Upper lobe of left lung (tissue), 6 donors: ENCODE data around the gene ROCK2. TPM values are rescaled to one million over a fixed set of nuclear protein-coding genes. Genes with fewer than 3 reads are reported as not detected.

ENCODE experiments used
- ATAC-seq, 2 donors: fragments of 200-7000 bp; cut with Tn5 transposase; one replicate each; pipeline ENCODE4 v1.9.1; 2022; ENCODE audit warnings: mild to moderate bottlenecking in 2 of 2, moderate library complexity in 2 of 2; ENCODE audit not compliant: low FRiP score in 2 of 2
- DNase-seq, 2 donors: peaks; one replicate each; pipeline ENCODE4 v3.0.0-alpha.2; 2019 to 2020
- H3K27ac ChIP-seq, 4 donors: fragments of 200-600 bp; sonication (generic); one replicate each; pipeline ENCODE4 v1.5.1; 2016 to 2019
- H3K27me3 ChIP-seq, 4 donors: fragments of 200-600 bp; sonication (generic); one replicate each; pipeline ENCODE4 v1.5.1; 2017 to 2019
- H3K36me3 ChIP-seq, 4 donors: fragments of 200-600 bp; sonication (generic); one replicate each; pipeline ENCODE4 v1.5.1; 2016 to 2019
- H3K4me1 ChIP-seq, 4 donors: fragments of 200-600 bp; sonication (generic); one replicate each; pipeline ENCODE4 v1.5.1; 2018 to 2019
- H3K4me3 ChIP-seq, 4 donors: fragments of 200-600 bp; sonication (generic); one replicate each; pipeline ENCODE4 v1.5.1; 2017 to 2019; ENCODE audit warnings: mild to moderate bottlenecking in 2 of 4, moderate library complexity in 1 of 4
- H3K9me3 ChIP-seq, 4 donors: fragments of 200-600 bp; sonication (generic); one replicate each; pipeline ENCODE4 v1.5.1; 2018 to 2019
- CTCF ChIP-seq, 6 experiments: fragments of 450-650 bp in 4 of 6; fragments of 200-600 bp in 2 of 6; sonication (generic) in 2 of 6; IDR thresholded peaks; one replicate each; pipeline ENCODE4 v1.5.1; 2016 to 2019; ENCODE audit warnings: antibody characterized with exemption in 6 of 6
- EP300 ChIP-seq, 4 donors: sonication (generic); formaldehyde crosslinking; IDR thresholded peaks; one replicate each; pipeline ENCODE4 v1.5.1; 2017; ENCODE audit warnings: antibody characterized with exemption in 4 of 4, control low read depth in 2 of 4
- POLR2A ChIP-seq, 4 donors: fragments of 450-650 bp; IDR thresholded peaks; one replicate each; pipeline ENCODE4 v1.5.1; 2016 to 2017; ENCODE audit warnings: antibody characterized with exemption in 4 of 4, mild to moderate bottlenecking in 2 of 4
- POLR2AphosphoS5 ChIP-seq, 2 donors: sonication (generic); formaldehyde crosslinking; IDR thresholded peaks; one replicate each; pipeline ENCODE4 v1.5.1; 2017; ENCODE audit warnings: antibody characterized with exemption in 2 of 2
- WGBS, 2 donors: methylation state at CpG; one replicate each; pipeline ENCODE4 v1.1.5; 2017 to 2018; 5-methylcytosine and 5-hydroxymethylcytosine counted together
- total RNA-seq, 6 donors: library from RNA; depleted of rRNA in 4 of 6; stranded (reverse); fragments of >200 nt in 4 of 6; gene quantifications; one replicate each; pipeline versions ENCODE4 v1.1.0 to v1.2.1, GENCODE V29; 2016 to 2021
- donor health status: DM: no; HTN: no; CAD: no; lungs with moderate emphysema.
- donor health status: DM: no; HTN: yes; CAD: no; lungs with severe emphysema.

Gene ROCK2
- total RNA-seq, 6 donors from 2014 or later, result 37.6 to 99.7 (median 56.2) TPM

- H3K27me3 ChIP-seq, result no peaks in the 10 kb centered on the region
- no peak overlapping the region for H3K4me3 ChIP-seq
- no peaks in the 10 kb centered on the region for H3K9me3 ChIP-seq
- no peaks in the 10 kb centered on the region for H3K36me3 ChIP-seq
- WGBS, 2 donors, result 56 to 65% methylated on average over 18 of the region's 18 CpGs
- DNase-seq (peak in 1 of 2 donors; percentile 37), ATAC-seq (peak; percentile 12 to 84)
- TF ChIP-seq POLR2A (IDR thresholded peaks at IDR 0.05), result no peak
- no peak for TF ChIP-seq EP300 (IDR thresholded peaks at IDR 0.05)
- TF ChIP-seq CTCF (IDR thresholded peaks at IDR 0.05), result no peak
- no peak for TF ChIP-seq POLR2AphosphoS5 (IDR thresholded peaks at IDR 0.05)
- peak overlapping the region; percentile 21 to 48 (median 40) for H3K27ac ChIP-seq
- peaks cover 19 to 45% (median 31%) of the 10 kb centered on the region in 4 donors for H3K4me1 ChIP-seq
These were observed 45.3 kb upstream of the ROCK2 start for GRCh38 chr2:11389551-11390398.

- no peaks in the 10 kb centered on the region for H3K27me3 ChIP-seq
- no peak for DNase-seq
- no peak for ATAC-seq
- no peaks in the 10 kb centered on the region for H3K9me3 ChIP-seq
- no peaks in the 10 kb centered on the region for H3K36me3 ChIP-seq
- WGBS, 2 donors, result 73 to 87% methylated on average over 6 of the region's 6 CpGs
- H3K4me3 ChIP-seq, result no peak overlapping the region
- H3K4me1 ChIP-seq, result peaks cover 19 to 45% (median 29%) of the 10 kb centered on the region in 4 donors
- H3K27ac ChIP-seq, result peak overlapping the region in 3 of 4 donors; percentile 47 to 63 (median 48)
- no peak for TF ChIP-seq CTCF (IDR thresholded peaks at IDR 0.05)
- TF ChIP-seq POLR2A (IDR thresholded peaks at IDR 0.05), result no peak
- no peak for TF ChIP-seq EP300 (IDR thresholded peaks at IDR 0.05)
- TF ChIP-seq POLR2AphosphoS5 (IDR thresholded peaks at IDR 0.05), result no peak
These were observed 44.6 kb upstream of the ROCK2 start for GRCh38 chr2:11389052-11389420.

- H3K9me3 ChIP-seq, result no peaks in the 10 kb centered on the region
- ATAC-seq, result no peak
- 52 to 64% methylated on average over 8 of the region's 8 CpGs for WGBS, 2 donors
- H3K4me1 ChIP-seq, result peaks cover 19 to 45% (median 29%) of the 10 kb centered on the region in 4 donors
- H3K27me3 ChIP-seq, result no peaks in the 10 kb centered on the region
- no peak overlapping the region for H3K4me3 ChIP-seq
- no peaks in the 10 kb centered on the region for H3K36me3 ChIP-seq
- no peak for DNase-seq
- peak overlapping the region; percentile 30 to 63 (median 48) for H3K27ac ChIP-seq
- TF ChIP-seq POLR2AphosphoS5 (IDR thresholded peaks at IDR 0.05), result no peak
- no peak for TF ChIP-seq POLR2A (IDR thresholded peaks at IDR 0.05)
- TF ChIP-seq EP300 (IDR thresholded peaks at IDR 0.05), result no peak
- TF ChIP-seq CTCF (IDR thresholded peaks at IDR 0.05), result no peak
These were observed 44.0 kb upstream of the ROCK2 start for GRCh38 chr2:11388262-11389051.

- H3K4me1 ChIP-seq, result peaks cover 19 to 45% (median 29%) of the 10 kb centered on the region in 4 donors
- H3K36me3 ChIP-seq, result no peaks in the 10 kb centered on the region
- no peaks in the 10 kb centered on the region for H3K9me3 ChIP-seq
- peak overlapping the region in 3 of 4 donors; percentile 47 to 63 (median 48) for H3K27ac ChIP-seq
- TF ChIP-seq EP300 (IDR thresholded peaks at IDR 0.05), result no peak
- TF ChIP-seq POLR2A (IDR thresholded peaks at IDR 0.05), result no peak
- TF ChIP-seq POLR2AphosphoS5 (IDR thresholded peaks at IDR 0.05), result no peak
- no peak for TF ChIP-seq CTCF (IDR thresholded peaks at IDR 0.05)
- H3K27me3 ChIP-seq, result no peaks in the 10 kb centered on the region
- H3K4me3 ChIP-seq, result no peak overlapping the region
- 55 to 71% methylated on average over 8 of the region's 8 CpGs for WGBS, 2 donors
- DNase-seq (peak in 1 of 2 donors; percentile 32), ATAC-seq (peak in 1 of 2 donors; percentile 45)
These were observed 43.4 kb upstream of the ROCK2 start for GRCh38 chr2:11387843-11388242.
